H54 (cell line): ENCODE results near the gene CCDC28A.

Experiments used
- DNase-seq: peaks from one replicate; pipeline ENCODE4 v3.0.0; 2011; ENCODE audit warnings: low spot score, mixed read lengths; ENCODE audit not compliant: insufficient read length
- FAIRE-seq: peaks from 3 replicates; lab custom pipeline; 2011; peaks lifted over from hg19 to GRCh38; lab: Jason Lieb, UNC
- POLR2A ChIP-seq: IDR thresholded peaks from 2 replicates; pipeline ENCODE4 v1.6.1; 2011; ENCODE audit warnings: low read depth, mild to moderate bottlenecking, low read length

Gene CCDC28A

GRCh38 chr6:138833816-138834539, 60.4 kb downstream of the CCDC28A start:
- no peak for TF ChIP-seq POLR2A
- FAIRE-seq (no peak), DNase-seq (no peak)

- FAIRE-seq: no peak
These were observed 63.7 kb downstream of the CCDC28A start for GRCh38 chr6:138837246-138837645.

More at GRCh38 chr6:138837246-138837645, 63.7 kb downstream of the CCDC28A start:
- DNase-seq: no peak
- no peak for TF ChIP-seq POLR2A
